Retinal pigment epithelial cell (primary cell): ENCODE results near the gene DYRK1B.
A peak's percentile ranks its signal among the peaks of the same experiment; 100 is the strongest.

Experiments
- DNase-seq: peaks from one replicate; pipeline ENCODE4 v3.0.0-alpha.2; 2010; ENCODE audit warnings: low read depth
- H3K4me3 ChIP-seq: 2 replicates; pipeline ENCODE4 v1.5.1; 2011; ENCODE audit warnings: mild to moderate bottlenecking, low read length, control low read depth, moderate library complexity
- TF ChIP-seq, protein P1 (sequence below): conservative IDR thresholded peaks from 2 replicates; pipeline ENCODE4 v1.5.1; 2011; ENCODE audit warnings: low read depth, low read length, control low read depth, inconsistent platforms

DYRK1B gene

GRCh38 chr19:39848392-39848791 lies 14.4 kb upstream of the DYRK1B start:
- H3K4me3 ChIP-seq: no peak overlapping the region
- TF ChIP-seq, protein P1, sequence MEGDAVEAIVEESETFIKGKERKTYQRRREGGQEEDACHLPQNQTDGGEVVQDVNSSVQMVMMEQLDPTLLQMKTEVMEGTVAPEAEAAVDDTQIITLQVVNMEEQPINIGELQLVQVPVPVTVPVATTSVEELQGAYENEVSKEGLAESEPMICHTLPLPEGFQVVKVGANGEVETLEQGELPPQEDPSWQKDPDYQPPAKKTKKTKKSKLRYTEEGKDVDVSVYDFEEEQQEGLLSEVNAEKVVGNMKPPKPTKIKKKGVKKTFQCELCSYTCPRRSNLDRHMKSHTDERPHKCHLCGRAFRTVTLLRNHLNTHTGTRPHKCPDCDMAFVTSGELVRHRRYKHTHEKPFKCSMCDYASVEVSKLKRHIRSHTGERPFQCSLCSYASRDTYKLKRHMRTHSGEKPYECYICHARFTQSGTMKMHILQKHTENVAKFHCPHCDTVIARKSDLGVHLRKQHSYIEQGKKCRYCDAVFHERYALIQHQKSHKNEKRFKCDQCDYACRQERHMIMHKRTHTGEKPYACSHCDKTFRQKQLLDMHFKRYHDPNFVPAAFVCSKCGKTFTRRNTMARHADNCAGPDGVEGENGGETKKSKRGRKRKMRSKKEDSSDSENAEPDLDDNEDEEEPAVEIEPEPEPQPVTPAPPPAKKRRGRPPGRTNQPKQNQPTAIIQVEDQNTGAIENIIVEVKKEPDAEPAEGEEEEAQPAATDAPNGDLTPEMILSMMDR: no peak
- no peak for DNase-seq

- no peak for DNase-seq
- TF ChIP-seq, protein P1: no peak
- H3K4me3 ChIP-seq: no peak overlapping the region
Observed at GRCh38 chr19:39847525-39847924, 13.6 kb upstream of the DYRK1B start.

DNA sequence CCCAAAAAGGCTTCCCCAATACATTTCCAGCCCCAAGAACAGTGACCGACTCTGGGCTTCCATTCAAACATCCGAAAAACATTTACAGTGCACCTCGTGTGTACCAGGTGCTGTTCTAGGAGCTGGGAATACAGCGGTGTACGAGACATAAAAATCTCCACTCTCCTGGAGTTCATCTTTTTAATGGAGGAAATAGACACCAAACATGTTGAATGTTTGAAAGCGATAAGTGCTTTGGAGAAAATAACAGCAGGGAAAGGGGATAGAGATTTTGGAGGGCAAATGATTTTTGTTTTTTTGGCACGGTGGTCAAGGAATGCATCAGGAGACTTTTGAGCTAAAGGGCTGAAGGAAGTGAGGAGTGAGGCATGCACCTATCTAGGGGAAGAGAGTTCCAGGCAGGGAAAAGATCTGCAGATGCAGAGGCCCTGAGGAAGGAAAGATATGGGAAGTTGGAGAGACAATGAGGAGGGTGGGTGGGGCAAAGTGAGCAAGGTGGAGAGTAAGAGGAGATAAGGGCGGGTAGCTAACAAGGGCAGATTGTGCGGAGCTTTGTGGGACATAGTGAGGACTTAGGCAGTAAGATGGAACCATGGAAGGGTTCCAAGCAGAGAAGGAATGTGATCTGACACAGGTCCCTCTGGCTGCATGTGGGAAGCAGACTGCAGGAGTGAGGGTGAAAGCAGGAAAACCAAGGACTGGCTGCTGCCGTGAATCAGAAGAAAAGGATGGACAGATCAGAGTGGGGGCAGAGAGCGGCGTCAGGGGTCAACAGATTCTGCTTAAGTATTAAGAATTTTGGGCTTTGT lies 12.9 kb upstream of the DYRK1B start:
- TF ChIP-seq, protein P1: no peak
- H3K4me3 ChIP-seq: peak overlapping the region; percentile 43
- no peak for DNase-seq

- peak within 1 kb of the TSS; percentile 92 for H3K4me3 ChIP-seq
- TF ChIP-seq, protein P1: no peak
- DNase-seq: peak; percentile 48
Observed at GRCh38 chr19:39845933-39846677, 12.1 kb upstream of the DYRK1B start, which contains the start of gene FBL. FBL (minus strand) TSS chr19:39846379; CDS start chr19:39846300, 79 bp downstream.

DNA sequence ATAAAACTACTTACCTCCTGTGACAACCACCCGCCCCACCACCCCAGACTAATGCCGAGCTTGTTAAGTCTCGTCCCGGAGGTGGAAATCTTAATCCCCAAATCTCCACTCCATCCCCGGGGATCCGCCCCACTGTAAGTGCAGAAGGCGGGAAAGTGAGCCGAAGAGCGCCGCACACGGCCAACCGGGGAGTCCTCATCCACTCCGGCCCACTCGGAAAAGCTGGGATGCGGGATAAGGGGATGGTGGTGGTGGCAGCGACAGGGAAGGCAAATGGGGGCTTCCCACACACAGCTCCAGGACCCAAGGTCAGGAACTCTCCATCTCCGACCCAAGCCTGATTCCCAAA lies 11.6 kb upstream of the DYRK1B start:
- no peak for DNase-seq
- peak overlapping the region; percentile 92 for H3K4me3 ChIP-seq
- TF ChIP-seq, protein P1: peak; percentile 8

DNA sequence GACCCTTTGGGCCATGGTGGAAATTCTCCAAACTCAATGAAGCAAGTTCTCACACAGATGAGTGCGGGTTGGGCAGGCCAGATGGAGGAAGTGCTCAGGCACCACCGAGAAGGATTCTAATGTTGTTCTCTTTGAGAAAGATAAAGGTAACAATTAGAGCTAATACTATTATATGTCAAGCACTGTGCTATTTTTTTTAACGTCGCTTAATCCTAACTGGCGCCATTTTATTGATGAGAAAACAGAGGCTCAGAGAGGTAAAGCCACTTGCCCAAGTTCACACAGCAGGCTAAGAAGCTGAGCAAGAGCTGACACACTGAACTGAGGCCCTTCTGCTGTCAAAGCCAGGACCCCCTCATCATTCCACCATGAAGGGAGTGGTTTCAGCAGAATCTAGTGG lies 11.2 kb upstream of the DYRK1B start:
- H3K4me3 ChIP-seq: peak overlapping the region; percentile 92
- TF ChIP-seq, protein P1: no peak
- no peak for DNase-seq
